Body of pancreas (tissue), 4 donors: ENCODE measurements around the gene AMDHD1. TPM values are rescaled to one million over a fixed set of nuclear protein-coding genes. Genes with fewer than 3 reads are reported as not detected.

Source experiments
- ATAC-seq: fragments of 150-250 bp; one replicate; pipeline ENCODE4 v1.9.1; 2016
- DNase-seq, 4 donors: peaks; one replicate each; pipeline ENCODE4 v3.0.0-alpha.2; 2019
- H3K27ac ChIP-seq, 4 donors: fragments of 200-600 bp; sonication (generic); 1 replicate in 3 of 4; 2 replicates in 1 of 4; pipeline versions ENCODE4 v1.5.1 to v1.6.1; 2016 to 2019; ENCODE audit warnings: mild to moderate bottlenecking in 1 of 4, mixed read lengths in 1 of 4, moderate library complexity in 1 of 4
- H3K27me3 ChIP-seq, 2 donors: fragments of 200-600 bp; sonication (generic); one replicate each; pipeline ENCODE4 v1.6.0; 2016; ENCODE audit warnings: mild to moderate bottlenecking in 1 of 2
- H3K36me3 ChIP-seq, 2 donors: fragments of 200-600 bp; sonication (generic); replicated peaks in 1 of 2; 2 replicates each; pipeline ENCODE4 v1.5.1; 2016; ENCODE audit warnings: low read depth in 2 of 2; ENCODE audit not compliant: insufficient read depth in 1 of 2
- H3K4me1 ChIP-seq: fragments of 200-600 bp; sonication (generic); one replicate; pipeline ENCODE4 v1.6.0; 2016
- H3K4me3 ChIP-seq, 2 donors: fragments of 200-600 bp; sonication (generic); 1 replicate in 1 of 2; 2 replicates in 1 of 2; pipeline ENCODE4 v1.5.1; 2016 to 2019
- H3K9me3 ChIP-seq, 3 donors: fragments of 200-600 bp; sonication (generic); 1 replicate in 2 of 3; 2 replicates in 1 of 3; pipeline ENCODE4 v1.5.1; 2016
- POLR2A ChIP-seq, 3 donors: fragments of 450-650 bp; IDR thresholded peaks; one replicate each; pipeline ENCODE4 v1.6.1; 2016; ENCODE audit warnings: antibody characterized with exemption in 3 of 3, mild to moderate bottlenecking in 2 of 3
- WGBS, 2 donors: methylation state at CpG; one replicate each; pipeline ENCODE4 v1.1.5; 2017; 5-methylcytosine and 5-hydroxymethylcytosine counted together
- intact Hi-C: fragments of 100-400 bp; cut with DNase I; formaldehyde crosslinking; loops from one replicate; pipeline ENCODE4 v1.15.1; 2023
- total RNA-seq, 2 donors: library from RNA; depleted of rRNA; stranded (reverse); fragments of >200 nt; gene quantifications; one replicate each; pipeline ENCODE4 v1.1.0, GENCODE V29; 2016
- TF ChIP-seq, protein P1 (sequence below), 7 experiments: fragments of 450-650 bp in 4 of 7; fragments of 200-600 bp in 3 of 7; sonication (generic) in 3 of 7; IDR thresholded peaks; one replicate each; pipeline ENCODE4 v1.5.1; 2016 to 2019; ENCODE audit warnings: antibody characterized with exemption in 7 of 7

Gene AMDHD1
- total RNA-seq, 2 donors from 2014 or later, result 4.4 to 4.6 TPM

DNA sequence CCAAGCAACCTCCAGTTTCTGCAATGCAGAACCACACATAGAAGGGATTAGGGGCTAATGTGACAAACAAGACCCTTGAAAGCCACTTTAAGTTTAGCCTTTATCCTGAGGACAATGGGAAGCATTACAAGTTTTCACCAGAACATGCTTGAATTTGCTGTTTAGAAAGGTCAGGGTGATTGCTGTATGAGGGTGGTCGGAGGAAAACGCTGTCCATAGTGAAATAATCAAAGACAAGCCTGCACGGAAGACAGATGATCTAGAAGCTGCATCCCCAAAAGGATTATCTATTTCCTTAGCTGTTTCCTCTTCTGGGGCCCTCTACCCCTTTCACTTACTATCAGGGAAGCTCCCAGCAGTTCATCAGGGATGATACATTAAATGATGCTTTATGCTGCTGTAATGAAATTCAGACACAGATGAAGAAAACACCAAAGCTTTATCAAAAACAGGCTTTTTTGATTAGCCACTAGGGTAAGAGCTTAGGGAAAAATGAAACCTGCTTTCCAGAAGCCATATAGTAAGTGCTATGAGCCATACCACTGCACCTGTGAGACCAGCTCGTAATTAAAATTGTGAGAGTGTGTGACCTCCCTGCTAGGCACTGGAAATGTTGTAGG lies 46.5 kb downstream of the AMDHD1 start:
- H3K4me3 ChIP-seq, result no peak overlapping the region
- TF ChIP-seq, protein P1, sequence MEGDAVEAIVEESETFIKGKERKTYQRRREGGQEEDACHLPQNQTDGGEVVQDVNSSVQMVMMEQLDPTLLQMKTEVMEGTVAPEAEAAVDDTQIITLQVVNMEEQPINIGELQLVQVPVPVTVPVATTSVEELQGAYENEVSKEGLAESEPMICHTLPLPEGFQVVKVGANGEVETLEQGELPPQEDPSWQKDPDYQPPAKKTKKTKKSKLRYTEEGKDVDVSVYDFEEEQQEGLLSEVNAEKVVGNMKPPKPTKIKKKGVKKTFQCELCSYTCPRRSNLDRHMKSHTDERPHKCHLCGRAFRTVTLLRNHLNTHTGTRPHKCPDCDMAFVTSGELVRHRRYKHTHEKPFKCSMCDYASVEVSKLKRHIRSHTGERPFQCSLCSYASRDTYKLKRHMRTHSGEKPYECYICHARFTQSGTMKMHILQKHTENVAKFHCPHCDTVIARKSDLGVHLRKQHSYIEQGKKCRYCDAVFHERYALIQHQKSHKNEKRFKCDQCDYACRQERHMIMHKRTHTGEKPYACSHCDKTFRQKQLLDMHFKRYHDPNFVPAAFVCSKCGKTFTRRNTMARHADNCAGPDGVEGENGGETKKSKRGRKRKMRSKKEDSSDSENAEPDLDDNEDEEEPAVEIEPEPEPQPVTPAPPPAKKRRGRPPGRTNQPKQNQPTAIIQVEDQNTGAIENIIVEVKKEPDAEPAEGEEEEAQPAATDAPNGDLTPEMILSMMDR (IDR thresholded peaks at IDR 0.05), result no peak
- no peak for TF ChIP-seq POLR2A (IDR thresholded peaks at IDR 0.05)
- DNase-seq (no peak), ATAC-seq (no peak)
- H3K27ac ChIP-seq, result no peak overlapping the region
- H3K27me3 ChIP-seq, result no peaks in the 10 kb centered on the region
- no peaks in the 10 kb centered on the region for H3K9me3 ChIP-seq
- 63% methylated on average over 4 of the region's 4 CpGs for WGBS, 2 donors
- intact Hi-C loops, result loop anchor here (10.0 kb wide), 1 partner anchor 75 kb away; no protein-coding TSS in a partner anchor
- H3K4me1 ChIP-seq, result no peaks in the 10 kb centered on the region
- H3K36me3 ChIP-seq, result no peaks in the 10 kb centered on the region

DNA sequence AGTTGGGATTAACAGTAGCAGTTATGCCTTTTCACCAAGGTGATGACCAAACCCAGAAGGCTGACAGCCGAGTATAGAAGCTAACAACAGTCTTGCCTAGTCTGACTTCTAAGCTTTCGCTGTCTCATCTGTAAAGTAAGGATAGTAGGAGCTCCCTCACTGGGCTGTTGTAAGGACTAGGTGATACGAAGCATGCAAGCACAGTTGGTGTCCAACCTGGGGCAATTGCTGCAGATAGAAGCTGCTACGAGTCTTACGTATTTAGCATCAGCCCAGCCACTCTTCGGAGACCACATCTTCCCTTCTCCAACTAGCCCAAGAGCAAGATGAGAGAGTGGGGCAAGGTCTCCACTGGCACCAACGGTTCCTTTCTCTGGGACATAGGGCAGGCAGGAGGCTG lies 47.0 kb downstream of the AMDHD1 start:
- H3K27ac ChIP-seq, result no peak overlapping the region
- no peak for DNase-seq
- no peaks in the 10 kb centered on the region for H3K27me3 ChIP-seq
- H3K4me3 ChIP-seq, result no peak overlapping the region
- intact Hi-C loops, result loop anchor here (10.0 kb wide), 1 partner anchor 75 kb away; no protein-coding TSS in a partner anchor
- no peak for ATAC-seq
- H3K4me1 ChIP-seq, result no peaks in the 10 kb centered on the region
- TF ChIP-seq, protein P1 (IDR thresholded peaks at IDR 0.05), result no peak
- H3K36me3 ChIP-seq, result no peaks in the 10 kb centered on the region
- H3K9me3 ChIP-seq, result no peaks in the 10 kb centered on the region
- 58 to 64% methylated on average over 7 of the region's 7 CpGs for WGBS, 2 donors

DNA sequence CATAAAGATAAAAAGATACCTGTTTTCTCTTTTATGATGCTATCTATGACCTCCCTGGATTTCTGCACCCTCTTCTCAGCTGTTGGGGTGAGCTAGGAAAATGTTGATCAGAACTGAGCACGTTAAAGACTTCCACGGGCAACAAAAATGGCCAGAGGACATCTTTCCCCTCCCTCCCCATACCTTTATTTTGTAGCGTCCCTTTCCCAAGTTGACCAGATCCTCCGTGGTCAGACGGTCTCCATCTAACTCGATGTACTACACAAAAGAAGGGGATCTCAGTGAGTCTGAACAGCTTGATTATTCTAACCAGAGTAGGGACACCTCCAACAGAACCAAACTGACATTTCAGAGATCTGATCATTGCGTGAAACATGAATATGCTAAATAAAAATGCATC lies 50.8 kb downstream of the AMDHD1 start:
- Histone ChIP-seq H3K4me1 (peaks cover 6% of the 10 kb centered on the region), H3K27ac (no peak overlapping the region), H3K4me3 (no peak overlapping the region), H3K36me3 (no peaks in the 10 kb centered on the region), H3K27me3 (no peaks in the 10 kb centered on the region), H3K9me3 (no peaks in the 10 kb centered on the region)
- DNase-seq (no peak), ATAC-seq (no peak)
- TF ChIP-seq, protein P1 (IDR thresholded peaks at IDR 0.05), result no peak
- TF ChIP-seq POLR2A (IDR thresholded peaks at IDR 0.05), result no peak
- intact Hi-C loops, result loop anchor here (10.0 kb wide), 1 partner anchor 79 kb away; no protein-coding TSS in a partner anchor
- WGBS, 2 donors, result 83 to 86% methylated on average over 7 of the region's 7 CpGs

DNA sequence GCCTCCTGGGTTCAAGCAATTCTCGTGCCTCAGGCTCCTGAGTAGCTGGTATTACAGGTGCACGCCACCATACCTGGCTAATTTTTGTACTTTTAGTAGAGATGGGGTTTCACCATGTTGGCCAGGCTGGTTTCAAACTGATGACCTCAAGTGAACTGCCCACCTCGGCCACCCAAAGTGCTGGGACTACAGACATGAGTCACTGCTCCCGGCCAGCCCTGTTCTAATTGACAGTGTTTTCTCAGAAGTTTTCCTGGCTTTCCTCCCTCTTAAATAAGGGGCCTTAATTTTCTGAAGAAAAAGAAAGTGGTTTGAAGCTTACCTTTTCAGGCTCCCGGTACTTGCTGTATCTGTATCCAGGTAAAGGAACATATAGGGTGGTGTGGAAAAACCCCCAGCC lies 51.3 kb downstream of the AMDHD1 start:
- Histone ChIP-seq H3K9me3 (no peaks in the 10 kb centered on the region), H3K27me3 (no peaks in the 10 kb centered on the region), H3K4me3 (no peak overlapping the region), H3K36me3 (no peaks in the 10 kb centered on the region), H3K27ac (no peak overlapping the region), H3K4me1 (peaks cover 6% of the 10 kb centered on the region)
- intact Hi-C loops, result loop anchor here (10.0 kb wide), 1 partner anchor 80 kb away; no protein-coding TSS in a partner anchor
- ATAC-seq (no peak), DNase-seq (no peak)
- WGBS, 2 donors, result 76 to 84% methylated on average over 5 of the region's 5 CpGs
- TF ChIP-seq POLR2A (IDR thresholded peaks at IDR 0.05), result no peak
- TF ChIP-seq, protein P1 (IDR thresholded peaks at IDR 0.05), result no peak
